ENCODE measurements around the gene DOK7. TPM values are rescaled to one million over a fixed set of nuclear protein-coding genes. Genes with fewer than 3 reads are reported as not detected.

Gene DOK7
- total and polyA plus RNA-seq, 2 experiments from 2014 or later, result 0.23 to 1.8 TPM

- no peaks in the 10 kb centered on the region for H3K9me3 ChIP-seq (ENCODE audit: low read depth)
- no peak overlapping the region for H3K4me2 ChIP-seq
- H3K79me2 ChIP-seq, result no peaks in the 10 kb centered on the region
- no peak overlapping the region for H3K27ac ChIP-seq
- 84% methylated on average over 15 of the region's 15 CpGs for WGBS (ENCODE audit: low lambda C conversion rate, missing lambda C conversion rate)
- no peaks in the 10 kb centered on the region for H3K27me3 ChIP-seq
- TF ChIP-seq EZH2phosphoT487 (IDR thresholded peaks at IDR 0.05; ENCODE audit: low read depth, severe bottlenecking, unreplicated experiment) (no peak), CTCF (IDR thresholded peaks at IDR 0.05; ENCODE audit: poor library complexity) (no peak), EZH2 (IDR thresholded peaks at IDR 0.05; ENCODE audit: borderline replicate concordance) (no peak)
- H3K9me2 ChIP-seq (replicated peaks; ENCODE audit: insufficient read depth), result no peaks in the 10 kb centered on the region
- no peaks in the 10 kb centered on the region for H4K20me1 ChIP-seq (ENCODE audit: insufficient read depth, poor library complexity, severe bottlenecking)
- no peak overlapping the region for H3K4me3 ChIP-seq
- DNase-seq (ENCODE audit: low spot score), result no peak
- no peaks in the 10 kb centered on the region for H3K4me1 ChIP-seq (ENCODE audit: insufficient read depth)
- H3K36me3 ChIP-seq (replicated peaks; ENCODE audit: insufficient read depth, low read depth), result no peaks in the 10 kb centered on the region
- no peak overlapping the region for H2AFZ ChIP-seq
These were observed 22.1 kb upstream of the DOK7 start for GRCh38 chr4:3440979-3441500.

- TF ChIP-seq EZH2phosphoT487 (IDR thresholded peaks at IDR 0.05; ENCODE audit: low read depth, severe bottlenecking, unreplicated experiment), result no peak
- TF ChIP-seq CTCF (IDR thresholded peaks at IDR 0.05; ENCODE audit: poor library complexity), result no peak
- TF ChIP-seq EZH2 (IDR thresholded peaks at IDR 0.05; ENCODE audit: borderline replicate concordance), result no peak
- Histone ChIP-seq H3K4me2 (no peak within 1 kb of the TSS), H4K20me1 (ENCODE audit: insufficient read depth, poor library complexity, severe bottlenecking) (no peaks in the 10 kb centered on the region), H3K79me2 (no peaks in the 10 kb centered on the region), H3K4me1 (ENCODE audit: insufficient read depth) (no peaks in the 10 kb centered on the region), H2AFZ (no peak within 1 kb of the TSS), H3K9me3 (ENCODE audit: low read depth) (no peaks in the 10 kb centered on the region), H3K36me3 (replicated peaks; ENCODE audit: insufficient read depth, low read depth) (no peaks in the 10 kb centered on the region), H3K27ac (no peak within 1 kb of the TSS), H3K9me2 (replicated peaks; ENCODE audit: insufficient read depth) (no peaks in the 10 kb centered on the region), H3K27me3 (no peaks in the 10 kb centered on the region), H3K4me3 (no peak within 1 kb of the TSS)
- WGBS (ENCODE audit: low lambda C conversion rate, missing lambda C conversion rate), result 92% methylated on average over 16 of the region's 27 CpGs
- DNase-seq (ENCODE audit: low spot score), result no peak
These were observed 21.3 kb upstream of the DOK7 start, which contains the start of gene HGFAC for GRCh38 chr4:3441501-3442459. HGFAC (plus strand) TSS chr4:3441968; CDS start chr4:3442002, 34 bp downstream.

- no peaks in the 10 kb centered on the region for H3K9me3 ChIP-seq (ENCODE audit: low read depth)
- H3K4me2 ChIP-seq, result no peak overlapping the region
- no peak for DNase-seq (ENCODE audit: low spot score)
- no peaks in the 10 kb centered on the region for H3K9me2 ChIP-seq (replicated peaks; ENCODE audit: insufficient read depth)
- no peaks in the 10 kb centered on the region for H3K36me3 ChIP-seq (replicated peaks; ENCODE audit: insufficient read depth, low read depth)
- H3K4me1 ChIP-seq (ENCODE audit: insufficient read depth), result no peaks in the 10 kb centered on the region
- no peaks in the 10 kb centered on the region for H3K27me3 ChIP-seq
- H3K79me2 ChIP-seq, result no peaks in the 10 kb centered on the region
- no peaks in the 10 kb centered on the region for H4K20me1 ChIP-seq (ENCODE audit: insufficient read depth, poor library complexity, severe bottlenecking)
- H3K27ac ChIP-seq, result no peak overlapping the region
- no peak overlapping the region for H3K4me3 ChIP-seq
- 76% methylated on average over 14 of the region's 14 CpGs for WGBS (ENCODE audit: low lambda C conversion rate, missing lambda C conversion rate)
- TF ChIP-seq CTCF (IDR thresholded peaks at IDR 0.05; ENCODE audit: poor library complexity), result no peak
- TF ChIP-seq EZH2 (IDR thresholded peaks at IDR 0.05; ENCODE audit: borderline replicate concordance), result no peak
- no peak for TF ChIP-seq EZH2phosphoT487 (IDR thresholded peaks at IDR 0.05; ENCODE audit: low read depth, severe bottlenecking, unreplicated experiment)
- no peak overlapping the region for H2AFZ ChIP-seq
These were observed 20.6 kb upstream of the DOK7 start for GRCh38 chr4:3442460-3442958.

All from hepatocyte (in vitro differentiated cells).